H1 (cell line): Measurements from ENCODE around the gene KLHL30. TPM values are rescaled to one million over a fixed set of nuclear protein-coding genes. Genes with fewer than 3 reads are reported as not detected.

Source experiments
- polyA plus RNA-seq, 7 experiments: library from polyadenylated mRNA; depleted of rRNA in 3 of 7; stranded (reverse) in 5 of 7; unstranded in 2 of 7; fragments of >200 nt in 5 of 7; fragments of 200-250 nt in 2 of 7; gene quantifications; 1 replicate in 5 of 7; 2 replicates in 1 of 7; 4 replicates in 1 of 7; pipeline versions ENCODE4 v1.2.1 to v1.2.3, GENCODE V29; 2011 to 2013; ENCODE audit warnings: missing spikeins in 2 of 7, mixed read lengths in 2 of 7
- total RNA-seq: library from RNA; stranded (reverse); fragmentation: NEBNext Ultra II Directional; extraction: Animal tissue kit (Norgen Biotek cat#: 25700); gene quantifications from 2 replicates; pipeline ENCODE4 v1.2.1, GENCODE V29; 2021
- TF ChIP-seq, protein P1 (sequence below), 3 experiments: IDR thresholded peaks; 1 replicate in 2 of 3; 2 replicates in 1 of 3; pipeline versions ENCODE4 v1.5.1 to v1.6.1; 2011; ENCODE audit warnings: low read length in 3 of 3, mild to moderate bottlenecking in 3 of 3, inconsistent platforms in 2 of 3, low read depth in 1 of 3, moderate library complexity in 1 of 3; ENCODE audit not compliant: insufficient read depth in 1 of 3; ENCODE audit errors: control extremely low read depth in 1 of 3

The KLHL30 gene
- total and polyA plus RNA-seq, 2 of the 8 experiments (the other 6 are each of a cell fraction or from before 2014, with no cell fraction given) = not detected

DNA sequence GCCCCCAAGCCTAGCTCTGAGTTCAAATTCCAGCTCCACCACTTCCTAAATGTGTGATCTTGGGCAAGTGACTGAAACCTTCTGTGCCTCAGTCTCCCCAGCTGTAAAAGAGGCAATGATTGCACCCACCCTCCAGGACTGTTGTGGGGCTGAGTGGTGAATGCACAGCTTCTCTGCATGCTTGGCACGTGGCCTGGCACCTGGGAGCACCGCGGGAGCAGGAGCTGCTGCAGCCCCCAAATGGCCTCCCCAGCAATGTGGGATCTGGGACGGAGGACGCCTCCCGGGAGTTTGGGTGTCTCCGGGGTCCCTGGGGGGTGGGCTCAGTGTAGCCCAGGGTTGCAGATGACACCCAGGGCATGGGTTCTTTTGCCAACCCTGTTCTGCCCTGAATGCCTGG lies 1.6 kb downstream of the KLHL30 start (continued):
- TF ChIP-seq, protein P1, sequence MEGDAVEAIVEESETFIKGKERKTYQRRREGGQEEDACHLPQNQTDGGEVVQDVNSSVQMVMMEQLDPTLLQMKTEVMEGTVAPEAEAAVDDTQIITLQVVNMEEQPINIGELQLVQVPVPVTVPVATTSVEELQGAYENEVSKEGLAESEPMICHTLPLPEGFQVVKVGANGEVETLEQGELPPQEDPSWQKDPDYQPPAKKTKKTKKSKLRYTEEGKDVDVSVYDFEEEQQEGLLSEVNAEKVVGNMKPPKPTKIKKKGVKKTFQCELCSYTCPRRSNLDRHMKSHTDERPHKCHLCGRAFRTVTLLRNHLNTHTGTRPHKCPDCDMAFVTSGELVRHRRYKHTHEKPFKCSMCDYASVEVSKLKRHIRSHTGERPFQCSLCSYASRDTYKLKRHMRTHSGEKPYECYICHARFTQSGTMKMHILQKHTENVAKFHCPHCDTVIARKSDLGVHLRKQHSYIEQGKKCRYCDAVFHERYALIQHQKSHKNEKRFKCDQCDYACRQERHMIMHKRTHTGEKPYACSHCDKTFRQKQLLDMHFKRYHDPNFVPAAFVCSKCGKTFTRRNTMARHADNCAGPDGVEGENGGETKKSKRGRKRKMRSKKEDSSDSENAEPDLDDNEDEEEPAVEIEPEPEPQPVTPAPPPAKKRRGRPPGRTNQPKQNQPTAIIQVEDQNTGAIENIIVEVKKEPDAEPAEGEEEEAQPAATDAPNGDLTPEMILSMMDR (IDR thresholded peaks at IDR 0.05; ENCODE audit: control extremely low read depth in 1 of 3, insufficient read depth in 1 of 3, low read depth in 1 of 3, low read length in 3 of 3) = no peak
